Fibroblast of lung (primary cell): Measurements from ENCODE around the gene CENPVL1.
"Not testable (repeated sequence)": the region's sequence is repeated elsewhere in the genome, so short reads cannot be mapped to it uniquely, and the experiment has no call there.

Experiments used
- EZH2 ChIP-seq: IDR thresholded peaks from 2 replicates; pipeline ENCODE4 v1.5.1; 2012; ENCODE audit warnings: low read length, control low read depth, mild to moderate bottlenecking; ENCODE audit errors: missing control alignments
- TF ChIP-seq, protein P1 (sequence below), 2 donors: IDR thresholded peaks in 1 of 2; conservative IDR thresholded peaks in 1 of 2; 1 replicate in 1 of 2; 2 replicates in 1 of 2; pipeline ENCODE4 v1.5.1; 2011 to 2012; ENCODE audit warnings: low read length in 2 of 2, control low read depth in 1 of 2, inconsistent platforms in 1 of 2, low read depth in 1 of 2, mild to moderate bottlenecking in 1 of 2

DNA sequence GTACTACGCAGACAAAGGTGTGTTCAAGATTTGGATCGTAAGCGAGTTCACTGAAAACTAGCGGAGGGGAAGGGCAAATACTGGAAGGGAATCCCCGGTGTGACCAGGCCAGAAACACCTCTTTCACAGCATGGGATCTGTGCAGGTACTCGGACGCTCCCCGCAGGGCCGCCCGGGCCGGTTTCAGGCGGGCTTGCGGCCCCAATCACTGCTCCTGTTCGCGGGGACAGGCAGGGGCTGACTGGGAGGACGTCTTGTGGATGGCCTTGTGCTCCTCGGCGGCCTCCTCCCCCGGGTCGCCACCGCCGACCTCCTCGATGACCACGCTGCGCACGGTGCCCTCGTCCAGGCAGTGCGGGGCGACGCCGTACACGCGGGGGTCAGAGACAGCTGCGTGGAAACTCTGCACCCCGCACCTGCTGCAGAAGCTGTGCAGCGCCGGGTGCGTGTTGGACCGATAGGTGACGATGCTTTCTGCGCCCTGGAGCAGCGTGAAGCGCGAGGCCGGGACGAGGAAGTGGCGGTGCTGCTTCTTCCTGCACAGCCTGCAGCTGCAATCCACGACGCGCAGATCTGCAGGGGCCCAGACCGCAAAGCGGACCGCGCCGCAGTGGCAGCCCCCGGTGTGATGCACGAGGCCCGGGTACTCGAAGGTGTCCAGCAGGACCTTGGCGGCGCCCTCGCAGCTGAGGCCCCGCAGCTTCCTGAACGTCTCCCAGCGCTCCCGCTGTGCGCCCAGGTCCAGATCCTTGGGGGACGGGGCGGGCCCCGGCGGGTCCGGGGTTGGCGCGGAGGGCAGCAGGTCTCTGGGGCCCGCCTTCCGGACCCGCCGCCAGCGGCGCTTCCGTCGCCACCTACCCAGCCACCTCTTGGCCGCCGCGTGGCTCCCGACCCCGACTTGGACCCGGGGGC is 28.2 kb upstream of the CENPVL1 start:
- TF ChIP-seq, protein P1, sequence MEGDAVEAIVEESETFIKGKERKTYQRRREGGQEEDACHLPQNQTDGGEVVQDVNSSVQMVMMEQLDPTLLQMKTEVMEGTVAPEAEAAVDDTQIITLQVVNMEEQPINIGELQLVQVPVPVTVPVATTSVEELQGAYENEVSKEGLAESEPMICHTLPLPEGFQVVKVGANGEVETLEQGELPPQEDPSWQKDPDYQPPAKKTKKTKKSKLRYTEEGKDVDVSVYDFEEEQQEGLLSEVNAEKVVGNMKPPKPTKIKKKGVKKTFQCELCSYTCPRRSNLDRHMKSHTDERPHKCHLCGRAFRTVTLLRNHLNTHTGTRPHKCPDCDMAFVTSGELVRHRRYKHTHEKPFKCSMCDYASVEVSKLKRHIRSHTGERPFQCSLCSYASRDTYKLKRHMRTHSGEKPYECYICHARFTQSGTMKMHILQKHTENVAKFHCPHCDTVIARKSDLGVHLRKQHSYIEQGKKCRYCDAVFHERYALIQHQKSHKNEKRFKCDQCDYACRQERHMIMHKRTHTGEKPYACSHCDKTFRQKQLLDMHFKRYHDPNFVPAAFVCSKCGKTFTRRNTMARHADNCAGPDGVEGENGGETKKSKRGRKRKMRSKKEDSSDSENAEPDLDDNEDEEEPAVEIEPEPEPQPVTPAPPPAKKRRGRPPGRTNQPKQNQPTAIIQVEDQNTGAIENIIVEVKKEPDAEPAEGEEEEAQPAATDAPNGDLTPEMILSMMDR (conservative IDR thresholded peaks at IDR 0.05 in 1 of 2, IDR thresholded peaks at IDR 0.05 in 1 of 2; ENCODE audit: low read depth in 1 of 2, low read length in 2 of 2) = not testable (repeated sequence)
- not testable (repeated sequence) for TF ChIP-seq EZH2
